Sigmoid colon (tissue), 7 donors: ENCODE data around the gene LCE2C. TPM values are rescaled to one million over a fixed set of nuclear protein-coding genes. Genes with fewer than 3 reads are reported as not detected.

ENCODE experiments used
- DNase-seq: peaks from one replicate; pipeline ENCODE4 v3.0.0-alpha.2; 2019
- H3K27ac ChIP-seq, 4 donors: fragments of 200-600 bp; sonication (generic); one replicate each; pipeline ENCODE4 v1.5.1; 2016 to 2019; ENCODE audit warnings: mild to moderate bottlenecking in 1 of 4
- H3K27me3 ChIP-seq, 3 donors: fragments of 200-600 bp; sonication (generic); one replicate each; pipeline ENCODE4 v1.5.1; 2019; ENCODE audit warnings: mild to moderate bottlenecking in 1 of 3
- H3K36me3 ChIP-seq, 4 donors: fragments of 200-600 bp; sonication (generic); one replicate each; pipeline ENCODE4 v1.5.1; 2016 to 2019
- H3K4me1 ChIP-seq, 4 donors: fragments of 200-600 bp; sonication (generic); one replicate each; pipeline ENCODE4 v1.5.1; 2017 to 2019
- H3K4me3 ChIP-seq, 4 donors: fragments of 200-600 bp; sonication (generic); one replicate each; pipeline ENCODE4 v1.5.1; 2017 to 2019; ENCODE audit warnings: mild to moderate bottlenecking in 2 of 4, moderate library complexity in 1 of 4
- H3K9me3 ChIP-seq, 4 donors: fragments of 200-600 bp in 3 of 4; sonication (generic) in 3 of 4; one replicate each; pipeline versions ENCODE4 v1.5.1 to v1.6.1; 2013 to 2019
- CTCF ChIP-seq, 4 experiments: fragments of 450-650 bp in 3 of 4; fragments of 200-600 bp in 1 of 4; IDR thresholded peaks; one replicate each; pipeline ENCODE4 v1.5.1; 2016 to 2019; ENCODE audit warnings: antibody characterized with exemption in 4 of 4, mild to moderate bottlenecking in 3 of 4, moderate library complexity in 2 of 4
- EP300 ChIP-seq, 4 donors: sonication (generic); formaldehyde crosslinking; IDR thresholded peaks; one replicate each; pipeline ENCODE4 v1.6.1; 2017; ENCODE audit warnings: antibody characterized with exemption in 4 of 4
- POLR2A ChIP-seq, 2 donors: fragments of 450-650 bp; IDR thresholded peaks; one replicate each; pipeline ENCODE4 v1.6.1; 2016; ENCODE audit warnings: antibody characterized with exemption in 2 of 2, mild to moderate bottlenecking in 2 of 2, moderate library complexity in 2 of 2
- POLR2AphosphoS5 ChIP-seq, 4 donors: sonication (generic); formaldehyde crosslinking; IDR thresholded peaks; one replicate each; pipeline ENCODE4 v1.6.1; 2017; ENCODE audit warnings: antibody characterized with exemption in 4 of 4
- WGBS, 2 donors: extraction: QIAGEN DNeasy Blood & Tissue Kit; methylation state at CpG; one replicate each; pipeline ENCODE4 v1.1.7; 2013; 5-methylcytosine and 5-hydroxymethylcytosine counted together
- intact Hi-C: fragments of 100-400 bp; cut with DNase I; formaldehyde crosslinking; loops from one replicate; pipeline ENCODE4 v1.15.1; 2023
- polyA plus RNA-seq, 3 donors: library from polyadenylated mRNA; stranded (reverse); fragments of 200-250 nt; gene quantifications; one replicate each; pipeline ENCODE4 v1.2.3, GENCODE V29; 2013
- total RNA-seq, 4 donors: library from RNA; depleted of rRNA; stranded (reverse); fragments of >200 nt; gene quantifications; one replicate each; pipeline ENCODE4 v1.1.0, GENCODE V29; 2016
- donor health status: healthy with polysubstance abuse.
- donor health status: Bipolar disorder and iron deficiency.
- donor health status: healthy.

LCE2C gene
- total and polyA plus RNA-seq, 7 donors: not detected

DNA sequence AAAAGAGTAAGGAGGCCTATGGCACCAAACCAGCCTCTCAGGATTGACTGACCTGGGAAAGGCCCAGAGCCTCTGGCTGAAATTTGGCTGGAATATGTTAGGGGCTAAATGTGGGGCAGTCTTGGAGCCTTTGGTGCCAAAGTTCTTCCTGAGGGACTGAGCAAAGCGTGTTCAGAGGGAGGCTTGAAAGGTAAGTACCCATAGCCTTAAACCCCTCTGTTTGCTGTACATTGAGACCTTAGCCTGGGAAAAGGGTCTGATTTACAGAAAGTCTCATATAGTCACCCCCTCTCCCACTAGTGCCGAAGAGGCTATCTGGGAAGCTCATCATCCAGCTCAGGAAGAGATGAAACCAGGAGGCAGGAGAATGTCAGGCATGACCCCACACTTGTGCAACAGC lies 32.8 kb downstream of the LCE2C start, which contains the start of gene LCE4A:
Gene LCE4A, plus strand, starts transcription at position 301 of the 400 bp plus-strand sequence. CDS start 916 bp downstream, outside the sequence.
- Histone ChIP-seq H3K36me3 (no peaks in the 10 kb centered on the region), H3K4me3 (no peak within 1 kb of the TSS), H3K4me1 (no peaks in the 10 kb centered on the region), H3K27me3 (no peaks in the 10 kb centered on the region), H3K27ac (no peak within 1 kb of the TSS), H3K9me3 (no peaks in the 10 kb centered on the region)
- 83 to 84% methylated on average over 2 of the region's 2 CpGs for WGBS, 2 donors
- TF ChIP-seq EP300 (IDR thresholded peaks at IDR 0.05): no peak
- TF ChIP-seq POLR2A (IDR thresholded peaks at IDR 0.05): no peak
- TF ChIP-seq CTCF (IDR thresholded peaks at IDR 0.05): no peak
- TF ChIP-seq POLR2AphosphoS5 (IDR thresholded peaks at IDR 0.05): no peak
- no peak for DNase-seq
- intact Hi-C loops: no loop called here

GRCh38 chr1:152718238-152718637 lies 43.2 kb downstream of the LCE2C start:
- Histone ChIP-seq H3K4me3 (no peak overlapping the region), H3K9me3 (peaks cover 0 to 6% (median 5%) of the 10 kb centered on the region in 4 donors), H3K27me3 (no peaks in the 10 kb centered on the region), H3K4me1 (no peaks in the 10 kb centered on the region), H3K36me3 (no peaks in the 10 kb centered on the region), H3K27ac (no peak overlapping the region)
- DNase-seq: no peak
- intact Hi-C loops: no loop called here
- TF ChIP-seq POLR2AphosphoS5 (IDR thresholded peaks at IDR 0.05) (no peak), POLR2A (IDR thresholded peaks at IDR 0.05) (no peak), EP300 (IDR thresholded peaks at IDR 0.05) (no peak), CTCF (IDR thresholded peaks at IDR 0.05) (no peak)

DNA sequence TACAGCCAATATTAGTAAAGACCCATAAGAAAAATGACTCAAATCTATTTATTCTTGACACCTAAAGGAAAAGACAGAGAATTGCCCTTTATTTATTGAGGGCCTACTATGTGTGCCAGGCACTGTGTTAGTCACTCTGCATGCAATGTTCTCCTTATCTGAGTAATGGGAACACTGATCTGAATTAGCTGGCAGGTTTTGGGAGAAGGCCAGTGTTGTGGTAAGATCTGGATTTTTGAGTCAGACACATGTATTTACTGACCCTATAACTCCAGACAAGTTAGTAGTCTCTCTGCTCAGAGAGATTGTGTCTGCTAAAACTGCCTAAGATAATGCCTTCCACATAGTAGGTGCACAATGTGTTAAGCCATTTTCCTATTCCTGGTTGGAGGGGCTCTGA lies 50.2 kb downstream of the LCE2C start:
- H3K9me3 ChIP-seq: no peaks in the 10 kb centered on the region
- H3K27me3 ChIP-seq: no peaks in the 10 kb centered on the region
- no peaks in the 10 kb centered on the region for H3K36me3 ChIP-seq
- peaks cover 0 to 13% (median 6%) of the 10 kb centered on the region in 4 donors for H3K4me1 ChIP-seq
- no peak for DNase-seq
- no peak overlapping the region for H3K4me3 ChIP-seq
- TF ChIP-seq EP300 (IDR thresholded peaks at IDR 0.05) (no peak), POLR2AphosphoS5 (IDR thresholded peaks at IDR 0.05) (no peak), CTCF (IDR thresholded peaks at IDR 0.05) (no peak)
- intact Hi-C loops: no loop called here
- no peak overlapping the region for H3K27ac ChIP-seq

Other genes starting within 250 kb of the LCE2C start
- not detected for gene LCE5A, start 164.5 kb upstream of the LCE2C start, total RNA-seq
- not detected for gene LCE5A, start 164.5 kb upstream of the LCE2C start, polyA plus RNA-seq
- not detected for gene CRCT1, start 160.8 kb upstream of the LCE2C start, total RNA-seq
- gene CRCT1, start 160.8 kb upstream of the LCE2C start, polyA plus RNA-seq: under 1 TPM in 1 of 3 donors, not detected in 2; 0.28 TPM
- gene LCE3E, start 108.5 kb upstream of the LCE2C start, total RNA-seq: not detected
- gene LCE3E, start 108.5 kb upstream of the LCE2C start, polyA plus RNA-seq: not detected
- gene LCE3D, start 94.8 kb upstream of the LCE2C start, total RNA-seq: not detected
- gene LCE3D, start 94.8 kb upstream of the LCE2C start, polyA plus RNA-seq: not detected
- not detected for gene LCE3C, start 75.0 kb upstream of the LCE2C start, total RNA-seq
- gene LCE3C, start 75.0 kb upstream of the LCE2C start, polyA plus RNA-seq: not detected
- gene LCE3B, start 61.5 kb upstream of the LCE2C start, total RNA-seq: not detected
- gene LCE3B, start 61.5 kb upstream of the LCE2C start, polyA plus RNA-seq: not detected
- not detected for gene LCE3A, start 52.2 kb upstream of the LCE2C start, total RNA-seq
- not detected for gene LCE3A, start 52.2 kb upstream of the LCE2C start, polyA plus RNA-seq
- not detected for gene LCE2D, start 11.9 kb upstream of the LCE2C start, total RNA-seq
- gene LCE2D, start 11.9 kb upstream of the LCE2C start, polyA plus RNA-seq: not detected
- gene LCE2B, start 10.8 kb downstream of the LCE2C start, total RNA-seq: not detected
- gene LCE2B, start 10.8 kb downstream of the LCE2C start, polyA plus RNA-seq: not detected
- not detected for gene LCE2A, start 23.1 kb downstream of the LCE2C start, total RNA-seq
- gene LCE2A, start 23.1 kb downstream of the LCE2C start, polyA plus RNA-seq: not detected
- gene LCE4A, start 32.9 kb downstream of the LCE2C start, total RNA-seq: not detected
- gene LCE4A, start 32.9 kb downstream of the LCE2C start, polyA plus RNA-seq: not detected
- gene KPRP, start 82.7 kb downstream of the LCE2C start, total RNA-seq: not detected
- not detected for gene KPRP, start 82.7 kb downstream of the LCE2C start, polyA plus RNA-seq
- not detected for gene LCE1F, start 99.9 kb downstream of the LCE2C start, total RNA-seq
- not detected for gene LCE1F, start 99.9 kb downstream of the LCE2C start, polyA plus RNA-seq
- gene LCE1E, start 111.0 kb downstream of the LCE2C start, total RNA-seq: not detected
- not detected for gene LCE1E, start 111.0 kb downstream of the LCE2C start, polyA plus RNA-seq
- gene LCE1D, start 121.4 kb downstream of the LCE2C start, total RNA-seq: not detected
- gene LCE1D, start 121.4 kb downstream of the LCE2C start, polyA plus RNA-seq: not detected
- gene LCE1C, start 131.4 kb downstream of the LCE2C start, total RNA-seq: not detected
- not detected for gene LCE1C, start 131.4 kb downstream of the LCE2C start, polyA plus RNA-seq
- gene LCE1B, start 136.7 kb downstream of the LCE2C start, total RNA-seq: not detected
- gene LCE1B, start 136.7 kb downstream of the LCE2C start, polyA plus RNA-seq: not detected
- not detected for gene LCE1A, start 152.2 kb downstream of the LCE2C start, total RNA-seq
- not detected for gene LCE1A, start 152.2 kb downstream of the LCE2C start, polyA plus RNA-seq
- not detected for gene LCE6A, start 167.6 kb downstream of the LCE2C start, total RNA-seq
- 1 to 10 TPM in 1 of 3 donors, not detected in 2; 2.4 TPM for gene LCE6A, start 167.6 kb downstream of the LCE2C start, polyA plus RNA-seq
- not detected for gene LCE7A, start 184.7 kb downstream of the LCE2C start, total RNA-seq
- gene LCE7A, start 184.7 kb downstream of the LCE2C start, polyA plus RNA-seq: not detected
- gene SMCP, start 203.0 kb downstream of the LCE2C start, total RNA-seq: not detected
- gene SMCP, start 203.0 kb downstream of the LCE2C start, polyA plus RNA-seq: not detected
- gene IVL, start 233.3 kb downstream of the LCE2C start, total RNA-seq: not detected
- gene IVL, start 233.3 kb downstream of the LCE2C start, polyA plus RNA-seq: 1 to 10 TPM in 1 of 3 donors, under 1 TPM in 1, not detected in 1; 0.03 to 1.2 TPM